T-helper 1 cell treated with Interleukin-12 subunit alpha and Interleukin-12 subunit beta and Interleukin-4 antibody, amounts not matched to agents 30 μg/mL and 1 μg/mL, for 36 hours (primary cell): Measurements from ENCODE around the gene TAS2R38.

Experiments
- H3K27ac Mint-ChIP-seq: one replicate; pipeline ENCODE4 v1.8.0; 2021; ENCODE audit warnings: mild to moderate bottlenecking, mixed read lengths
- H3K27me3 Mint-ChIP-seq: one replicate; pipeline ENCODE4 v1.8.0; 2021; ENCODE audit warnings: low read depth, mixed read lengths
- H3K36me3 Mint-ChIP-seq: one replicate; pipeline ENCODE4 v1.8.0; 2021; ENCODE audit warnings: low read depth, mixed read lengths
- H3K4me1 Mint-ChIP-seq: one replicate; pipeline ENCODE4 v1.8.0; 2021; ENCODE audit warnings: low read depth, mixed read lengths
- H3K4me3 Mint-ChIP-seq: one replicate; pipeline ENCODE4 v1.8.0; 2021; ENCODE audit warnings: mild to moderate bottlenecking, moderate library complexity, mixed read lengths
- H3K9me3 Mint-ChIP-seq: one replicate; pipeline ENCODE4 v1.8.0; 2021; ENCODE audit warnings: mixed read lengths

Gene TAS2R38

DNA sequence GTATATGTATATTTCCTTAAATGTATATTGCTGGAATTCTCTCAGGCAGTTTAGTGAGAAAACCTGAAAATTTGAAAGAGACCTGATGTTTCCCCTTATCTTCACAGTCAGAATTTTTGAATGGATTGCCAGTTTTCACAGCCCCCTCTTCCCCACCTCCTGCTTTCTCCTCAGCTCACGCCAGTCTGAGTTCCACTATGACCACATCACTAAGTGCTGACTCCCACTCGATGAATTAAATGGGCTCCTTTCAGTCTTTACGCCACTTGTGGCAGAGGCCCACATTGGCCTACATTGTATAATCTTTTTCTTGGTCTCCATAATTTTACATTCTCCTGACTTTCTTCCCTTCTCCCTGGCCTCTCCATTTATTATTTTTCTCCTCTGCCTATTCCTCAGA lies 23.7 kb downstream of the TAS2R38 start:
- H3K9me3 Mint-ChIP-seq = no peaks in the 10 kb centered on the region
- no peaks in the 10 kb centered on the region for H3K36me3 Mint-ChIP-seq
- no peak overlapping the region for H3K4me3 Mint-ChIP-seq
- no peak overlapping the region for H3K27ac Mint-ChIP-seq
- H3K27me3 Mint-ChIP-seq = no peaks in the 10 kb centered on the region
- H3K4me1 Mint-ChIP-seq = no peaks in the 10 kb centered on the region

DNA sequence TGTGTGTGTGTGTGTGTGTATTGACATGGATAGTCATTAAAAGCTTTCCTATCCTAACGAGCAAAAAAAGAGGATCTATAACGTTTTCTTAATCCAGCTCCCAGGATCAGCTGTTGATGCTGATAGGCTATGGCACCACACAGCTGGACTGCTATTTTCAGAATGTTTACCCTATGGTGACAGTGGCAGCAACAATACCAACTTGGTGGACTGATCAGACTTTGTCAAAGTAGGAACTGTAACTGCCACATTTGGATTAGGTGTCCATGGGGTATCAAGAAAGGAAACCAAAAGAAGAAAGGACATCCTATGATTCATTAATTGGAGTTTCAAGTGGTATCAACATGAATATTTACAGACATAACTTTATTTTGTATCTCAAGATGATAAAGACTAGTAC lies 24.1 kb downstream of the TAS2R38 start:
- Mint-ChIP-seq H3K27me3 (no peaks in the 10 kb centered on the region), H3K4me3 (no peak overlapping the region), H3K27ac (no peak overlapping the region), H3K9me3 (no peaks in the 10 kb centered on the region), H3K36me3 (no peaks in the 10 kb centered on the region), H3K4me1 (no peaks in the 10 kb centered on the region)

DNA sequence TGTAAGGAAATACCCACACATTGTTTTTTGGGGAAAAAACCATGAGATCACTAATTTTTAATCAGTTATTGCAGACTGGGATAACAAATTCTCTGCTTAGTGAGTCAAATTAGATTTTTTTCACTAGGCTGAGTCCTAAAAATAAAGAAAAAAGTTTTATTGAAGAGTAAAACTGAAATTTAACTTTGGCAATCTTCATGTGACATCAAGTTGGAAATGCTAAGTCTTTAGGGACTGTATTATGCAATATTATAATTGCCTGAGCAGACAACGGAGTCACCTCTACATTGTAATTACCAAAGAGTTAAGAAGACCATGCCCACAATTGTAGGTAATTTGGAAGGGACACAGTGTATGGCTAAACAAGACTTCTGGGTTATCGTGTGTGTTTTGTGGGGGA lies 24.6 kb downstream of the TAS2R38 start:
- Mint-ChIP-seq H3K36me3 (no peaks in the 10 kb centered on the region), H3K9me3 (no peaks in the 10 kb centered on the region), H3K4me1 (no peaks in the 10 kb centered on the region), H3K4me3 (no peak overlapping the region), H3K27ac (no peak overlapping the region), H3K27me3 (no peaks in the 10 kb centered on the region)

DNA sequence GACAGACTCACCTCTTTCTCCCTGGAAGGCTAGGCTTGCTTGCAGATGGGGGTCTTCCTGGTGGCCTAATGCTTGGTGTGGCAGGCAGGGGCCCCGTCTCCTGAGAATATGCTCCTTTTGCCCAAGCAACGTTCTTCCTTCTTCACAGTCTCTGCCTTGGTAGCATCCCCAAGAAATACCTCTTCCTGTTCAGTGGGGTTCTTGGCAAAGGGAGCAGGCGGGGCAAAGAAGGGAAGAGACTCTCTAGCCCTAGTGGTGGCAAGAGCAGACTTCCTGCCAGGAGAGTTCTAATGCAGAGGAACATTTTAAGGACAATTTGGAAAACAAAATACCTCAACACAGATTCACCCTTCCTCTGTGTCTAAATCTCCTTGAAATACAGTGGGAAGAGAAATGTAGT lies 26.8 kb downstream of the TAS2R38 start, which contains the start of gene CLEC5A:
Gene CLEC5A (minus strand): TSS at position 179 of the 400 bp plus-strand sequence. CDS start 682 bp downstream, outside the sequence.
- Mint-ChIP-seq H3K27me3 (no peaks in the 10 kb centered on the region), H3K36me3 (no peaks in the 10 kb centered on the region), H3K4me3 (no peak within 1 kb of the TSS), H3K9me3 (peaks cover 3% of the 10 kb centered on the region), H3K4me1 (no peaks in the 10 kb centered on the region), H3K27ac (no peak within 1 kb of the TSS)

DNA sequence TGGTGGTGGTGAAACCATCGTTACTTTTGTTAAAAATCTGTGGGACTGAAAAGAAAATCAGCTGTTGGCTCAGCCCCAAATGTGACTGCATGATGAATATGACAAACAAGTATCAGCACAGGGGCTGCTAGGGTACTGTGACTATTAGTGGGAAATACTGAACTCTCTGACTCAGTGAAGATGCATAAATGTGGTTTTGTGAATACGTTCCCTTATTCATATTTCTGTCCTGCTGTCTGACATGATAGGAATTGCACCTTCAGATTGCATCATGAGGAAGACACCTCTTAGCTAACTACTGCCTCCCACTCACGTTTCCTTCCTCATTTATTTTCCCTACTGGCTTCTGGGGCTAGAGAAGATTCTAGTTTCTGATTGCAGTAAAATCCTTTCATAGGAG lies 28.2 kb downstream of the TAS2R38 start:
- Mint-ChIP-seq H3K27ac (no peak overlapping the region), H3K36me3 (no peaks in the 10 kb centered on the region), H3K4me3 (no peak overlapping the region), H3K9me3 (peaks cover 14% of the 10 kb centered on the region), H3K4me1 (no peaks in the 10 kb centered on the region), H3K27me3 (no peaks in the 10 kb centered on the region)

DNA sequence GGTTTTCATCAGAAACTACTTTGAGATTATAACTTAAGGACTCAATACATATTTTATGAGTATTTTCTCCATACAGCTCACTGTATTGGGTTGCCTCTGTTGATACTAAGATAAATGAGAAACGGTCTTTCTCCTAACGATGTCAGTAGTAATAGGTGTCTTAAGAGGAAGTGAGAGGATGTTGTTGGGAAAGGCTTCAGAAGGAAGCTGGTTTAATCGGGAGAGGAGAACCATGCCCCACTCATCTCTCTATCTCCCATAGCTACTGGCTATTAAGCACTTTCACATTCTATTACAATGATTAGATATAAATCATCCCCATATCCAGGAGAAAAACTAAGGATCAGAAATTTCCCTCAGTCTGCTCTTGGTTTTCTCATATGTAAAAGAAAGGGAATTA lies 28.8 kb downstream of the TAS2R38 start:
- no peaks in the 10 kb centered on the region for H3K36me3 Mint-ChIP-seq
- no peaks in the 10 kb centered on the region for H3K4me1 Mint-ChIP-seq
- H3K27ac Mint-ChIP-seq = no peak overlapping the region
- H3K27me3 Mint-ChIP-seq = no peaks in the 10 kb centered on the region
- H3K4me3 Mint-ChIP-seq = no peak overlapping the region
- peaks cover 19% of the 10 kb centered on the region for H3K9me3 Mint-ChIP-seq

DNA sequence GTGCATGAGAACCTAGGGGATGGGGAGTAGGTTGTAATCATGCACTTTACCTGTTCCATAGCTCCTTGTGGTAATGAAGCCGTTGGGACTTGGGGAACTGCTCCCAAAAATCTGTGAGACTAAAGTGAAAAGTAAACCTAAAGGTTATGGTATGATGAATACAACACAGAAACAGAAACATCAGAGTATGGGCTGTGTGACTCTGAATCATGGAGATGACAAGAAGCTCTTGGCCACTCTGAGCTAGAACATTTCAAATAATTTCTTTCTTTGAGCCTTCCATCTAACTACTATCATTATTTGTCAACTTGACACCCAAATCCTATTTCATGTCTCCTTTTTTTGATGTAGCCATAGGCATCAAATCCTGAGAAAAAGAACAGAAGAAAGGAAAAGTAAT lies 29.7 kb downstream of the TAS2R38 start:
- Mint-ChIP-seq H3K27ac (no peak overlapping the region), H3K4me3 (no peak overlapping the region), H3K36me3 (no peaks in the 10 kb centered on the region), H3K27me3 (no peaks in the 10 kb centered on the region), H3K4me1 (no peaks in the 10 kb centered on the region), H3K9me3 (peaks cover 24% of the 10 kb centered on the region)

DNA sequence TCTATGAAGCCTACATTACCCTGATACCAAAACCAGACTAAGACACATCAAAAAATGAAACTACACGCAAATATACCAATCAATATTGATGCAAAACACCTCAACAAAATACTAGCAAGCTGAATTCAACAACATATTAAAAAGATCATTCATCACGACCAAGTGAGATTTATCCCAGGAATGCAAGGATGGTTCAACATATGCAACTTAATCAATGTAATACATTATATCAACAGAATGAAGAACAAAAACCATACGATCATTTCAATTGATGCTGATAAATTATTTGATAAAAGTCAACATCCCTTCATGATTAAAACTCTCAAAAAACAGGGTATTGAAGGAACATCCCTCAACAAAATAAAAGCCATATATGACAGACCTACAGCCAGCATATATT lies 32.5 kb downstream of the TAS2R38 start:
- Mint-ChIP-seq H3K4me1 (no peaks in the 10 kb centered on the region), H3K9me3 (peaks cover 24% of the 10 kb centered on the region), H3K27me3 (no peaks in the 10 kb centered on the region), H3K4me3 (no peak overlapping the region), H3K36me3 (no peaks in the 10 kb centered on the region), H3K27ac (no peak overlapping the region)

DNA sequence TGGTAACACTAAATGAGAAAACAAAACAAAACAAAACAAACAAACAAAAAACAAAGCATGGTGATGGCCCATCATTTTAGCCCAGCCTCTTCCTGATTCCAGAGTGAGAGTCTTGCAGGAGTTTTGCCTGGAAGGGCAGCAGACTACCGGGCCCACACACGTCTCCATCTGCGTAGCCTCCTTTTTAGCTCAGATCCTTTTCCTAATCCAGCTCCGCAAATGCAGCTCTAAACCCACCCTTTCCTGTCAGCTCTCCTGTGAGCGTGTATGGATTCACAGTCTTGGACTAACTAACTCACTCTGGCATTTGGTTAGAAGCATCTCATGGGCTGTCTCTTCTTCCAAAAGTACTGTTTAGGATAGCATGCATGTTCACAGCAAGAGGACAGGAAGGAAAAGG lies 43.4 kb downstream of the TAS2R38 start:
- no peak overlapping the region for H3K27ac Mint-ChIP-seq
- H3K36me3 Mint-ChIP-seq = no peaks in the 10 kb centered on the region
- no peaks in the 10 kb centered on the region for H3K4me1 Mint-ChIP-seq
- H3K27me3 Mint-ChIP-seq = no peaks in the 10 kb centered on the region
- H3K4me3 Mint-ChIP-seq = no peak overlapping the region
- peaks cover 12% of the 10 kb centered on the region for H3K9me3 Mint-ChIP-seq

DNA sequence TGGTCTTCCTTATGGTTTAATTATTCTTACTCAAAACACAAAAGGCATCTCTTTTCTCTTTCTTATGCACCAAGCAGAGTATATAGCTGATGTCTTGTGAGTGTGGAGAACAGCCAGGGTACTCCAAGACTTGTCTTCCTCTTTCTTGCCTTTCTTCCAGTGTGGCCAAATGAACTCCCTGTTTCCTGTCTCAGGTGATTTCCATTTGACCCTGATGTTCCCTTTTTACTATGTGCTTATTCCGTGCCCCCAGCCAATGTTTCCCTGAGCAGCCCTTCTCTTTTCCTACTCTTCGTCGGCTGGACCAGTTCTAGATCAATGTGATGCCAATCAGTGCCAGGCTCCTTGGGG lies 44.8 kb downstream of the TAS2R38 start:
- Mint-ChIP-seq H3K4me3 (no peak overlapping the region), H3K36me3 (no peaks in the 10 kb centered on the region), H3K27me3 (no peaks in the 10 kb centered on the region), H3K9me3 (peaks cover 8% of the 10 kb centered on the region), H3K4me1 (no peaks in the 10 kb centered on the region), H3K27ac (no peak overlapping the region)

DNA sequence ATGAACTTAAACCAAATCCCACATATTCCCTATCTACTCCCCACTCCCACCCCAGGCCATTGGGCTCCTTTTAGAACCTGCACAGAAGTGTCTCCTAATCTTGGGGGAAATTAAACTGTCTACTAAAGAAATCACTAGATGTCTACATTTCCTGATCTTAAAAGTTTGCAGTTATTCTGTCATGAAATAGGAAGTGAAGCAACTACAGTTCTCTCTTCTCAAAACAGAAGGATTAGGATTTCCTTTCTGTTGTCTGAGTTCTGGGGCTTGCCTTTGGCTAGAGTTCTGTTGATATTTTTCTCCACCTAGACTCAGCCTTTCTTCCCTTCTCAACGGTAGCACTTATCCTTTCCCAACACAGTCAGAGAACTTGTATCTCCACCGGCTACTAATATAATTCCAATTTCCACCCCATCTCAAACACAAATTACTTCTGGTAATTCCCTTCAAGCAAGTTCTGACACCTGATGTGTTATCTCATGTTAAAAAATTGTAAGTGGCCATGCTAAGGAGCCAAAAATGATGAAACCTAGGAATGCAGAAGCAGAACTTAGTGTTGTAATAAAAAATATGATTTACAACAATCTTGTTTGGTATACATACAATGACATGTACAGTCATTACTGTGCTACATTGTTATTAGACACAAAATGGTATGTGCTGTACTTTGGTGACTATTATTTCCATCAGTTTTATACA lies 45.3 kb downstream of the TAS2R38 start:
- no peak overlapping the region for H3K27ac Mint-ChIP-seq
- no peaks in the 10 kb centered on the region for H3K27me3 Mint-ChIP-seq
- no peak overlapping the region for H3K4me3 Mint-ChIP-seq
- no peaks in the 10 kb centered on the region for H3K36me3 Mint-ChIP-seq
- peaks cover 8% of the 10 kb centered on the region for H3K9me3 Mint-ChIP-seq
- no peaks in the 10 kb centered on the region for H3K4me1 Mint-ChIP-seq
